ENCODE results near the gene EZR. TPM values are rescaled to one million over a fixed set of nuclear protein-coding genes. Genes with fewer than 3 reads are reported as not detected.

Gene EZR
- total RNA-seq, 6 experiments from 2014 or later: 118 to 183 (median 178) TPM

DNA sequence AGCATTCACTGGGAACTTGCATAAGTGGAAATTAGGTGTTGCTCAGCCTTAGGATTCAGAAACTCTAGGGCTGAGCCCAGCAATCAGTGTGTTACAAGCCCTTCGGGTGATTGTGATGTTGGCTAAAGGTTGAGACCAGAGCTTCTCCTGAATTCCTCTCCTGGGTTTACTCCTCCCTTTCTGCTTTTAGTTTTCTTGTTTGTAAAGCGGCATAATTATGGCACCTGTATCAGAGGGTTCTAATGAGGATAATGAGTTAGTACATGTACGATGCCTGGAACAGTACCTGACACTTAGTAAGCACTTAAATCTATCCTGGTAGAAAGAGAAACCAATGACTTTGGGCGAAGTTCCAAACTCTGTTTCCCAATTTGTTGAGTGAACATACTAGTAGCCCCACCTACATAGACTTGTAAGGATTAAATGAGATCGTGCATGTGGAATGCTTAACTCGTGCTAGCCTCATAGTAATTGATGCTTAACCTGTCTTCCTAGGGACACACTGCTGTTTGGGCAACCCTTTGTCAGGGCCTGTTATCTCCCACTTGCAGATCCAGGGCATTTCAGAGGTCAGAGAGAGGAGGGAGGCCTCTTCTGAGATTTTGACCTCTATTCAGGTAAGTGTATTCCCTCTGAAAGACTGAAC, 932 bp upstream of the EZR start:
- H3K27me3 Mint-ChIP-seq (ENCODE audit: insufficient read depth): peaks cover 9% of the 10 kb centered on the region

GRCh38 chr6:158818581-158819212, 471 bp downstream of the EZR start:
- TF ChIP-seq, protein P1, sequence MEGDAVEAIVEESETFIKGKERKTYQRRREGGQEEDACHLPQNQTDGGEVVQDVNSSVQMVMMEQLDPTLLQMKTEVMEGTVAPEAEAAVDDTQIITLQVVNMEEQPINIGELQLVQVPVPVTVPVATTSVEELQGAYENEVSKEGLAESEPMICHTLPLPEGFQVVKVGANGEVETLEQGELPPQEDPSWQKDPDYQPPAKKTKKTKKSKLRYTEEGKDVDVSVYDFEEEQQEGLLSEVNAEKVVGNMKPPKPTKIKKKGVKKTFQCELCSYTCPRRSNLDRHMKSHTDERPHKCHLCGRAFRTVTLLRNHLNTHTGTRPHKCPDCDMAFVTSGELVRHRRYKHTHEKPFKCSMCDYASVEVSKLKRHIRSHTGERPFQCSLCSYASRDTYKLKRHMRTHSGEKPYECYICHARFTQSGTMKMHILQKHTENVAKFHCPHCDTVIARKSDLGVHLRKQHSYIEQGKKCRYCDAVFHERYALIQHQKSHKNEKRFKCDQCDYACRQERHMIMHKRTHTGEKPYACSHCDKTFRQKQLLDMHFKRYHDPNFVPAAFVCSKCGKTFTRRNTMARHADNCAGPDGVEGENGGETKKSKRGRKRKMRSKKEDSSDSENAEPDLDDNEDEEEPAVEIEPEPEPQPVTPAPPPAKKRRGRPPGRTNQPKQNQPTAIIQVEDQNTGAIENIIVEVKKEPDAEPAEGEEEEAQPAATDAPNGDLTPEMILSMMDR (IDR thresholded peaks at IDR 0.05): no peak
- DNase-seq: peak; percentile 66
- H3K27me3 Mint-ChIP-seq (ENCODE audit: insufficient read depth): peaks cover 6% of the 10 kb centered on the region

More for the DNA sequence above, 932 bp upstream of the EZR start:
- DNase-seq: peak; percentile 11
- Mint-ChIP-seq H3K4me3 (peak overlapping the region; percentile 81), H3K4me1 (ENCODE audit: low read depth) (peaks cover 37% of the 10 kb centered on the region), H3K36me3 (ENCODE audit: low read depth) (peaks cover 29% of the 10 kb centered on the region), H3K27ac (peak overlapping the region; percentile 82), H3K9me3 (no peaks in the 10 kb centered on the region)
- TF ChIP-seq, protein P1 (IDR thresholded peaks at IDR 0.05): no peak

GRCh38 chr6:158817728-158818580, 1.2 kb downstream of the EZR start:
- Mint-ChIP-seq H3K9me3 (no peaks in the 10 kb centered on the region), H3K27me3 (ENCODE audit: insufficient read depth) (peaks cover 6% of the 10 kb centered on the region), H3K36me3 (ENCODE audit: low read depth) (peaks cover 49% of the 10 kb centered on the region), H3K27ac (peak overlapping the region; percentile 96), H3K4me3 (peak overlapping the region; percentile 99), H3K4me1 (ENCODE audit: low read depth) (peaks cover 59% of the 10 kb centered on the region)
- peak; percentile 73 for DNase-seq
- TF ChIP-seq, protein P1 (IDR thresholded peaks at IDR 0.05): no peak

More at GRCh38 chr6:158818581-158819212, 471 bp downstream of the EZR start:
- peaks cover 44% of the 10 kb centered on the region for H3K36me3 Mint-ChIP-seq (ENCODE audit: low read depth)
- H3K9me3 Mint-ChIP-seq: no peaks in the 10 kb centered on the region
- H3K4me1 Mint-ChIP-seq (ENCODE audit: low read depth): peaks cover 51% of the 10 kb centered on the region
- H3K4me3 Mint-ChIP-seq: peak overlapping the region; percentile 81
- H3K27ac Mint-ChIP-seq: peak overlapping the region; percentile 70

- Mint-ChIP-seq H3K4me1 (ENCODE audit: low read depth) (peaks cover 65% of the 10 kb centered on the region), H3K27ac (peak overlapping the region; percentile 96), H3K27me3 (ENCODE audit: insufficient read depth) (peaks cover 9% of the 10 kb centered on the region), H3K9me3 (no peaks in the 10 kb centered on the region), H3K4me3 (peak overlapping the region; percentile 99), H3K36me3 (ENCODE audit: low read depth) (peaks cover 54% of the 10 kb centered on the region)
- TF ChIP-seq, protein P1 (IDR thresholded peaks at IDR 0.05): no peak
- no peak for DNase-seq
Observed at GRCh38 chr6:158816803-158817727, 2.1 kb downstream of the EZR start.

DNA sequence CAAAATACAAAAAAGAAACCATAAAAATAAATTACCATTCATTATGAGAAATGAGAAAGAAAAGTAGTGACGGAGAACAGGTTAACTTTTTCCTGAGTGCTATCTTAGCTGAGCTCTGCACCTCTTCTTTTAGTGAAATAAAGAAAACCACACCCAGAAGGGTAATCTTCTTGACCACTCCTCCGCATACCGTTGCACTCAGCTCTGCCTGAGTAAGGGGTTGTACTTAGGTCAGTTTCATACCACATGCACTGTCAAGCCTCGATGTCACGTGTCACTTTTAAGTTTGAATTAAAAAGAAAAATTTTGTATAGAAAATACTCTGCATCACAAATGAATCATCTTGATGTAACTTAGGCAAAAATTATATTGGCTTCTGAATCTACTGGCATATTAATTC, 2.8 kb downstream of the EZR start:
- Mint-ChIP-seq H3K36me3 (ENCODE audit: low read depth) (peaks cover 54% of the 10 kb centered on the region), H3K27me3 (ENCODE audit: insufficient read depth) (peaks cover 9% of the 10 kb centered on the region), H3K4me3 (peak overlapping the region; percentile 99), H3K4me1 (ENCODE audit: low read depth) (peaks cover 65% of the 10 kb centered on the region), H3K27ac (peak overlapping the region; percentile 96; the same call in 1 of the 2 replicates), H3K9me3 (no peaks in the 10 kb centered on the region)
- TF ChIP-seq, protein P1 (IDR thresholded peaks at IDR 0.05): no peak
- no peak for DNase-seq
